ENCODE data around the gene GAGE12J. TPM values are rescaled to one million over a fixed set of nuclear protein-coding genes. Genes with fewer than 3 reads are reported as not detected.
"Not testable (repeated sequence)": the region's sequence is repeated elsewhere in the genome, so short reads cannot be mapped to it uniquely, and the experiment has no call there.

GAGE12J gene
- total RNA-seq, 1 experiment from 2014 or later = not detected

GRCh38 chrX:49341449-49341848 is 19.6 kb downstream of the GAGE12J start:
- not testable (repeated sequence) for H3K4me1 Mint-ChIP-seq; H3T11ph ChIP-seq (ENCODE audit: low read length); H3K9ac ChIP-seq (ENCODE audit: extremely low read depth, insufficient read length, low read length); H4K8ac ChIP-seq (replicated peaks; ENCODE audit: insufficient read length, low read depth, low read length); H2BK15ac ChIP-seq (ENCODE audit: low read depth, low read length); H3K27me3 Mint-ChIP-seq (ENCODE audit: low read depth); H3K4me3 Mint-ChIP-seq; H2BK20ac ChIP-seq (ENCODE audit: low read depth, low read length, poor library complexity, severe bottlenecking); H3K56ac ChIP-seq (ENCODE audit: insufficient read length, low read depth, low read length); H3K27ac ChIP-seq (ENCODE audit: insufficient read length, low read depth, low read length); H2AK5ac ChIP-seq (ENCODE audit: insufficient read length, low read length); H3K27ac Mint-ChIP-seq; H3K79me1 ChIP-seq (ENCODE audit: insufficient read depth, low read depth, low read length, poor library complexity, severe bottlenecking); H3K9me3 ChIP-seq (ENCODE audit: control insufficient read depth, low read depth, low read length); H2BK5ac ChIP-seq (ENCODE audit: insufficient read length, low read length); H3K27me3 ChIP-seq (ENCODE audit: insufficient read depth, low read length); H3K23ac ChIP-seq (ENCODE audit: insufficient read length, low read depth, low read length); H3K23me2 ChIP-seq (ENCODE audit: insufficient read length, low read depth, low read length, poor library complexity, severe bottlenecking); H3K36me3 Mint-ChIP-seq (ENCODE audit: insufficient read depth in 1 of 3, low read depth in 3 of 3); H2BK12ac ChIP-seq (ENCODE audit: insufficient read length, low read depth, low read length); H3K4ac ChIP-seq (ENCODE audit: low read depth, low read length); H2BK120ac ChIP-seq (ENCODE audit: low read depth, low read length, poor library complexity, severe bottlenecking); H4K5ac ChIP-seq (ENCODE audit: insufficient read length, low read depth, low read length); H3K4me1 ChIP-seq (ENCODE audit: insufficient read depth, low read length); H3K79me2 ChIP-seq (ENCODE audit: insufficient read depth, low read length); H3K18ac ChIP-seq (ENCODE audit: insufficient read length, low read depth, low read length); H2AFZ ChIP-seq (ENCODE audit: low read length); H3K4me2 ChIP-seq (ENCODE audit: insufficient read depth, insufficient read length, low read length); H3K14ac ChIP-seq (ENCODE audit: insufficient read depth, low read length); DNase-seq; H4K91ac ChIP-seq (ENCODE audit: insufficient read length, low read depth, low read length); H4K20me1 ChIP-seq (ENCODE audit: control insufficient read depth, insufficient read depth, insufficient read length)
- WGBS (ENCODE audit: extremely low coverage, insufficient read length, low lambda C conversion rate) = no CpG with 5 or more reads among the region's 24 CpGs
- H3K9me3 Mint-ChIP-seq = peaks cover 7 to 13% of the 10 kb centered on the region in 2 experiments

DNA sequence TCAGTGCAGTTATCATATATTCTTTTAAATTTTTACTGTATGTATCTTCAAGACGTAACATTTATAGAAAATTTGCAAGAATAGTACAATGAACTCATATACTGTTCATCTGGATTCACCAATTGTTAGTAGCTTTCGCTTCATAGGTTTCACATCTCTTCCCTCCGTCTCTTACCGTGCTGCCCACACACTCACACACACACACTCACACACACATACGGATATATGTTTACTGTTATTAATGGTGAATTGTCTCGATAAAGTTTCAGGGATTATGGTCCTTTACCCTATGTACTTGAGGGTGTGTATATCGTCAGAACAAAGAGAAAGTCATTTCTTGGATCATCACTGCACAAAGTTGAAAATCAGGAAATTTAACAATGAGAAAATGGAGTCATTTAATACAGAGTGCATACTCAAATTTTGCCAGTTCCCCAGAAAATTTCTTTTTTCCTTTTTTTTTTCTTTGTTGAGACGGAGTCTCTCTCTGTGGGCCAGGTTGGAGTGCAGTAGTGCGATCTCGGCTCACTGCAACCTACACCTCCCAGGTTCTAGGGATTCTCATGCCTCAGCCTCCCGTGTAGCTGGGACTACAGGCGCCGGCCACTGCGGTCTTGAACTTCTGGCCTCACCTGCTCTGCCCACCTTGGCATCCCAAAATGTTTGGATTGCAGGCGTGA is 22.8 kb downstream of the GAGE12J start:
- WGBS (ENCODE audit: extremely low coverage, insufficient read length, low lambda C conversion rate) = no CpG with 5 or more reads among the region's 15 CpGs
- H3K4me3 Mint-ChIP-seq = not testable (repeated sequence)

More for the DNA sequence above, 22.8 kb downstream of the GAGE12J start:
- not testable (repeated sequence) for H2AK5ac ChIP-seq (ENCODE audit: insufficient read length, low read length); H3K23ac ChIP-seq (ENCODE audit: insufficient read length, low read depth, low read length); H3K4ac ChIP-seq (ENCODE audit: low read depth, low read length); H3K27me3 Mint-ChIP-seq (ENCODE audit: low read depth); H2BK120ac ChIP-seq (ENCODE audit: low read depth, low read length, poor library complexity, severe bottlenecking); H2BK12ac ChIP-seq (ENCODE audit: insufficient read length, low read depth, low read length); H3K18ac ChIP-seq (ENCODE audit: insufficient read length, low read depth, low read length); H3K56ac ChIP-seq (ENCODE audit: insufficient read length, low read depth, low read length); H3K4me1 ChIP-seq (ENCODE audit: insufficient read depth, low read length); H3K4me1 Mint-ChIP-seq; H3K79me2 ChIP-seq (ENCODE audit: insufficient read depth, low read length); H3K4me2 ChIP-seq (ENCODE audit: insufficient read depth, insufficient read length, low read length); H3K27me3 ChIP-seq (ENCODE audit: insufficient read depth, low read length); H4K91ac ChIP-seq (ENCODE audit: insufficient read length, low read depth, low read length); H3K23me2 ChIP-seq (ENCODE audit: insufficient read length, low read depth, low read length, poor library complexity, severe bottlenecking); H3K36me3 Mint-ChIP-seq (ENCODE audit: insufficient read depth in 1 of 3, low read depth in 3 of 3); H2BK5ac ChIP-seq (ENCODE audit: insufficient read length, low read length); H3K14ac ChIP-seq (ENCODE audit: insufficient read depth, low read length); H3K79me1 ChIP-seq (ENCODE audit: insufficient read depth, low read depth, low read length, poor library complexity, severe bottlenecking); DNase-seq; H4K20me1 ChIP-seq (ENCODE audit: control insufficient read depth, insufficient read depth, insufficient read length); H3K27ac ChIP-seq (ENCODE audit: insufficient read length, low read depth, low read length); H2BK20ac ChIP-seq (ENCODE audit: low read depth, low read length, poor library complexity, severe bottlenecking); H2AFZ ChIP-seq (ENCODE audit: low read length); H4K8ac ChIP-seq (replicated peaks; ENCODE audit: insufficient read length, low read depth, low read length); H2BK15ac ChIP-seq (ENCODE audit: low read depth, low read length); H3K27ac Mint-ChIP-seq; H3K9me3 ChIP-seq (ENCODE audit: control insufficient read depth, low read depth, low read length); H4K5ac ChIP-seq (ENCODE audit: insufficient read length, low read depth, low read length); H3T11ph ChIP-seq (ENCODE audit: low read length); H3K9ac ChIP-seq (ENCODE audit: extremely low read depth, insufficient read length, low read length)
- peaks cover 7 to 13% of the 10 kb centered on the region in 2 experiments for H3K9me3 Mint-ChIP-seq
